Breast epithelium (tissue), 3 donors: ENCODE measurements around the gene PORCN.

Experiments used
- POLR2A ChIP-seq: fragments of 450-650 bp; IDR thresholded peaks from one replicate; pipeline ENCODE4 v1.6.1; 2016; ENCODE audit warnings: antibody characterized with exemption, mild to moderate bottlenecking, moderate library complexity
- POLR2AphosphoS5 ChIP-seq, 3 donors: sonication (generic); formaldehyde crosslinking; IDR thresholded peaks; one replicate each; pipeline ENCODE4 v1.6.1; 2017; ENCODE audit warnings: antibody characterized with exemption in 3 of 3
- TF ChIP-seq, protein P1 (sequence below), 3 donors: fragments of 450-650 bp; IDR thresholded peaks; one replicate each; pipeline ENCODE4 v1.5.1; 2016 to 2017; ENCODE audit warnings: antibody characterized with exemption in 3 of 3, mild to moderate bottlenecking in 3 of 3, moderate library complexity in 3 of 3

- TF ChIP-seq, protein P1, sequence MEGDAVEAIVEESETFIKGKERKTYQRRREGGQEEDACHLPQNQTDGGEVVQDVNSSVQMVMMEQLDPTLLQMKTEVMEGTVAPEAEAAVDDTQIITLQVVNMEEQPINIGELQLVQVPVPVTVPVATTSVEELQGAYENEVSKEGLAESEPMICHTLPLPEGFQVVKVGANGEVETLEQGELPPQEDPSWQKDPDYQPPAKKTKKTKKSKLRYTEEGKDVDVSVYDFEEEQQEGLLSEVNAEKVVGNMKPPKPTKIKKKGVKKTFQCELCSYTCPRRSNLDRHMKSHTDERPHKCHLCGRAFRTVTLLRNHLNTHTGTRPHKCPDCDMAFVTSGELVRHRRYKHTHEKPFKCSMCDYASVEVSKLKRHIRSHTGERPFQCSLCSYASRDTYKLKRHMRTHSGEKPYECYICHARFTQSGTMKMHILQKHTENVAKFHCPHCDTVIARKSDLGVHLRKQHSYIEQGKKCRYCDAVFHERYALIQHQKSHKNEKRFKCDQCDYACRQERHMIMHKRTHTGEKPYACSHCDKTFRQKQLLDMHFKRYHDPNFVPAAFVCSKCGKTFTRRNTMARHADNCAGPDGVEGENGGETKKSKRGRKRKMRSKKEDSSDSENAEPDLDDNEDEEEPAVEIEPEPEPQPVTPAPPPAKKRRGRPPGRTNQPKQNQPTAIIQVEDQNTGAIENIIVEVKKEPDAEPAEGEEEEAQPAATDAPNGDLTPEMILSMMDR (IDR thresholded peaks at IDR 0.05): no peak
- TF ChIP-seq POLR2A (no peak), POLR2AphosphoS5 (IDR thresholded peaks at IDR 0.05) (no peak)
These were observed 21.9 kb downstream of the PORCN start for GRCh38 chrX:48530736-48531135.
